ENCODE results near the gene DLG1. TPM values are rescaled to one million over a fixed set of nuclear protein-coding genes. Genes with fewer than 3 reads are reported as not detected.

Gene DLG1
- total and polyA plus RNA-seq, 2 experiments from 2014 or later: 27.6 to 98.0 TPM

GRCh38 chr3:197256836-197257444 is 41.5 kb downstream of the DLG1 start:
- ATAC-seq: no peak
- H3K79me2 ChIP-seq (replicated peaks; ENCODE audit: insufficient read depth): peaks cover 94% of the 10 kb centered on the region
- no peak overlapping the region for H3K4me2 ChIP-seq
- TF ChIP-seq ZNF462 (CRISPR knock-in tag; IDR thresholded peaks at IDR 0.05) (no peak), CTCF (conservative IDR thresholded peaks at IDR 0.05; ENCODE audit: low read depth in 2 of 2) (peak in 1 of 2 experiments; percentile 80; a peak in 3 of 4 replicates)
- Mint-ChIP-seq H3K9me3 (peaks cover under 1% of the 10 kb centered on the region; the same call in 1 of the 3 replicates), H3K4me3 (no peak overlapping the region), H3K27ac (no peak overlapping the region), H3K36me3 (ENCODE audit: low read depth) (peaks cover 1% of the 10 kb centered on the region), H3K27me3 (ENCODE audit: insufficient read depth, low read depth, poor library complexity) (no peaks in the 10 kb centered on the region), H3K4me1 (peaks cover 24% of the 10 kb centered on the region; the same call in 2 of the 3 replicates)
- H3K27ac ChIP-seq (ENCODE audit: low read depth): no peak overlapping the region
- no peaks in the 10 kb centered on the region for H3K27me3 ChIP-seq (ENCODE audit: insufficient read depth)
- no peaks in the 10 kb centered on the region for H3K9me2 ChIP-seq (ENCODE audit: insufficient read depth)
- H3K36me3 ChIP-seq (ENCODE audit: insufficient read depth): no peaks in the 10 kb centered on the region
- H3K4me1 ChIP-seq (ENCODE audit: insufficient read depth): no peaks in the 10 kb centered on the region; the same call in 1 of the 2 replicates
- H3K4me3 ChIP-seq: no peak overlapping the region
- no peaks in the 10 kb centered on the region for H3F3A ChIP-seq (replicated peaks; ENCODE audit: low read depth)
- no peak overlapping the region for H2AFZ ChIP-seq
- H4K20me1 ChIP-seq (replicated peaks; ENCODE audit: insufficient read depth): 0 out of 2 replicates have a peak, but pooled peaks cover 7% of the 10 kb centered on the region
- DNase-seq (ENCODE audit: low spot score): peak; percentile 50
